Testis (tissue), 2 donors: Measurements from ENCODE around the gene VASH2.

ENCODE experiments used
- CTCF ChIP-seq, 3 experiments: fragments of 450-650 bp in 2 of 3; fragments of 200-600 bp in 1 of 3; sonication (generic) in 1 of 3; IDR thresholded peaks; one replicate each; pipeline ENCODE4 v1.5.1; 2016 to 2019; ENCODE audit warnings: antibody characterized with exemption in 3 of 3, mild to moderate bottlenecking in 2 of 3, moderate library complexity in 1 of 3
- POLR2A ChIP-seq: fragments of 450-650 bp; IDR thresholded peaks from one replicate; pipeline ENCODE4 v1.6.1; 2017; ENCODE audit warnings: antibody characterized with exemption, mild to moderate bottlenecking, moderate library complexity

- no peak for TF ChIP-seq CTCF (IDR thresholded peaks at IDR 0.05)
- no peak for TF ChIP-seq POLR2A
Measured at GRCh38 chr1:212937034-212937433, 13.3 kb upstream of the VASH2 start.
